SK-N-MC (cell line): Measurements from ENCODE around the gene IGSF9B.

Experiments used
- DNase-seq: peaks from one replicate; pipeline ENCODE4 v3.0.0-alpha.2; 2011; ENCODE audit warnings: low read depth, low spot score
- H3K27ac ChIP-seq: fragments of 200-600 bp; sonication (generic); 2 replicates; pipeline ENCODE4 v1.5.1; 2016; ENCODE audit warnings: mixed run types
- H3K36me3 ChIP-seq: fragments of 200-600 bp; sonication (generic); 2 replicates; pipeline ENCODE4 v1.6.1; 2017; ENCODE audit warnings: antibody characterized with exemption, low read length, mixed read lengths; ENCODE audit not compliant: insufficient read depth
- H3K4me3 ChIP-seq: fragments of 200-600 bp; sonication (generic); 2 replicates; pipeline ENCODE4 v1.5.1; 2016
- H3K9ac ChIP-seq: fragments of 200-600 bp; sonication (generic); 2 replicates; pipeline ENCODE4 v1.8.0; 2017; ENCODE audit warnings: mixed run types, mixed read lengths; ENCODE audit not compliant: insufficient read length
- H3K9me3 ChIP-seq: fragments of 200-600 bp; sonication (generic); 2 replicates; pipeline ENCODE4 v1.6.1; 2017; ENCODE audit warnings: low read depth, mild to moderate bottlenecking, antibody characterized with exemption, low read length, moderate library complexity, mixed read lengths
- EZH2 ChIP-seq: fragments of 200-600 bp; sonication (generic); IDR thresholded peaks from one replicate; pipeline ENCODE4 v1.6.1; 2017; ENCODE audit warnings: antibody characterized with exemption
- FOXP2 ChIP-seq: optimal IDR thresholded peaks from 2 replicates; pipeline ENCODE3; 2011; ENCODE audit warnings: mild to moderate bottlenecking, moderate library complexity; ENCODE audit not compliant: insufficient read depth; ENCODE audit errors: extremely low read length, control extremely low read depth
- POLR2AphosphoS5 ChIP-seq: IDR thresholded peaks from 2 replicates; pipeline ENCODE4 v1.6.1; 2012; ENCODE audit warnings: mild to moderate bottlenecking, low read depth, low read length, borderline replicate concordance

IGSF9B gene

DNA sequence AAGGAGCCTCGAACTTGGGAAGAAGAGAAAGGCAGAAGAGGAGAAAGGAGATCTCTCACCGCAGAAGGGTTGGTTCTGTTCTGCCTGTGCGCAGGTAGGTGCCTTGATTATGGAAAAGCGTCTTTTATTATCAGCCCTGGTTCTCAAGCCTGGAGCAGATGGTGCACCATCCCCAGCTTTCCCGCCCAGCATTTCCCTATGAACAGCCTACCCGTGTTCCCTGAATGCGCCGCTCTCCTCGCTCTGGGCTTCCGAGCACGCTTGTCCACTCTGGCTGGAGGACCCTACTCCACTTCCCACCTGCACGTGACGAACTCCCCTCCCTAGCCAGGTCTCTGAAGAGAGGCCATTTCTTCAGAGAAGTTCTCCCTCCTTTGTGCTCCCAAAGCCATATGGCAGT, 15.2 kb downstream of the IGSF9B start:
- no peak for TF ChIP-seq POLR2AphosphoS5
- no peak for TF ChIP-seq FOXP2
- no peak for TF ChIP-seq EZH2
- H3K27ac ChIP-seq: no peak overlapping the region
- no peak overlapping the region for H3K4me3 ChIP-seq
- H3K9me3 ChIP-seq: no peaks in the 10 kb centered on the region
- H3K36me3 ChIP-seq: no peaks in the 10 kb centered on the region
- no peak overlapping the region for H3K9ac ChIP-seq
- DNase-seq: no peak

DNA sequence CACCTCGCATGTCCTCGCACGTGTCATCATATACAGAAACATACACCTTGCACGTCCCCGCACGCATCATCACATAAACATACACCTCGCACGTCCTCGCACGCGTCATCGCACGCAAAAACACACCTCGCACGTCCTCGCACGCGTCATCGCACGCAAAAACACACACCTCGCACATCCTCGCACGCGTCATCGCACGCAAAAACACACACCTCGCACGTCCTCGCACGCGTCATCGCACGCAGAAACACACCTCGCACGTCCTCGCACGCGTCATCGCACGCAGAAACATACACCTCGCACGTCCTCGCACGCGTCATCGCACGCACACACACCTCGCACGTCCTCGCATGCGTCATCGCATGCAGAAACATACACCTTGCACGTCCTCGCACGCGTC, 16.7 kb downstream of the IGSF9B start:
- Histone ChIP-seq H3K9ac (no peak overlapping the region), H3K4me3 (no peak overlapping the region), H3K27ac (no peak overlapping the region), H3K9me3 (no peaks in the 10 kb centered on the region), H3K36me3 (no peaks in the 10 kb centered on the region)
- no peak for DNase-seq
- TF ChIP-seq EZH2 (no peak), POLR2AphosphoS5 (no peak), FOXP2 (no peak)

DNA sequence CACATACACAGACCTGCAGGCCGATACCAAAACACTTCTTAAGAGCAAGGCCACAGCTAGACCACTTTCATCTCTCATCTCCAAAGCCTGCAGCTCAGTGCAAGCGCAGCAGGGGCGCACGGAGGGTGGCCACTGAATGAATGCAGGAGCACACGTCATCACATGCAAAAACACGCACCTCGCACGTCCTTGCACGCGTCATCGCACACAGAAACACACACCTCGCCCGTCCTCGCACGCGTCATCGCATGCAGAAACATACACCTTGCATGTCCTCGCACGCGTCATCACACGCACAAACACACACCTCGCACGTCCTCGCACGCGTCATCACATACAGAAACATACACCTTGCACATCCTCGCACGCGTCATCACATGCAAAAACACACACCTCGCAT, 17.2 kb downstream of the IGSF9B start:
- H3K36me3 ChIP-seq: no peaks in the 10 kb centered on the region
- no peak overlapping the region for H3K4me3 ChIP-seq
- TF ChIP-seq FOXP2 (no peak), EZH2 (no peak), POLR2AphosphoS5 (no peak)
- no peak overlapping the region for H3K9ac ChIP-seq
- H3K9me3 ChIP-seq: no peaks in the 10 kb centered on the region
- no peak for DNase-seq
- no peak overlapping the region for H3K27ac ChIP-seq

DNA sequence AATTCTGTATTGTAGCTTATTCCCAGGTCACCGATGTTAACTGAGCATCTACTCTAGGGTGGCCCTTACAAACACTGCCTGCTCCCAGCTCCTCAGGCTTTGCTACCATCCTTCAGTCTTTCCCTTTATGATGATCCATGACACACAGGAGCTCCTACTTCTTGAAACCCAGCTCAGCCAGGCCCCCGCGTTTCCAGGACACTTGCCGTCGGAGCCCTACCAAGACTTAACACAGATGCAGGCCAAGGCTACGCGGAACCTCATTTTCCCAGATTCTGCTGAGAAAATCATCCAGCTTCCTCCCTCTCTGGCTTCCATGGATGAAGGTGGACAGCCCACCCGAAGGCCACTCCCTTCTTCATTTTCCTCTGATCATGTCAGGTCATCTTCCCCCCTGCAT, 18.6 kb downstream of the IGSF9B start:
- no peak for TF ChIP-seq POLR2AphosphoS5
- no peak for TF ChIP-seq FOXP2
- no peak for TF ChIP-seq EZH2
- Histone ChIP-seq H3K9me3 (no peaks in the 10 kb centered on the region), H3K9ac (no peak overlapping the region), H3K4me3 (no peak overlapping the region), H3K27ac (no peak overlapping the region), H3K36me3 (no peaks in the 10 kb centered on the region)
- no peak for DNase-seq

GRCh38 chr11:133937468-133937867, 19.3 kb downstream of the IGSF9B start:
- no peak overlapping the region for H3K4me3 ChIP-seq
- no peaks in the 10 kb centered on the region for H3K9me3 ChIP-seq
- H3K9ac ChIP-seq: no peak overlapping the region
- H3K27ac ChIP-seq: no peak overlapping the region
- DNase-seq: no peak
- no peaks in the 10 kb centered on the region for H3K36me3 ChIP-seq
- TF ChIP-seq EZH2 (no peak), POLR2AphosphoS5 (no peak), FOXP2 (no peak)

DNA sequence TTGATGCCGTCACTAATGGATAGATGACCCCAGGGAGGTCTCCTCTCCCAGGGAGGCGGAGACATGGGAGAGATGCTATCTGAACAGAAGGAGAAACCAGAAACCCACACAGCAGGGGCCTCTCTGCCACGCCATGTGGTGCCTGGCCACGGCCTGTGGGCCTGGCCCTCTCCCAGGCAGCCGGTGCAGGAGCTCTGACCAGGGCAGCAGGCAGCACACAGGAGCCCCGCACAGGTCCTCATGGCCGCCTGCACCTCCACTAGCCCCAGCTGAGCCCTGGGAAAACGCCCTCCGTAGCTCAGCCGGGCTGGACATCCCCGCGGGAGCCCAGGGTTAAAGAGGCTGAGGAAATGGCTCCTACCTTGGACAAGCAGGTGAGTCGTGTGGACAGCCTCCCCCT, 19.8 kb downstream of the IGSF9B start:
- Histone ChIP-seq H3K36me3 (no peaks in the 10 kb centered on the region), H3K4me3 (no peak overlapping the region), H3K27ac (no peak overlapping the region), H3K9ac (no peak overlapping the region), H3K9me3 (no peaks in the 10 kb centered on the region)
- DNase-seq: no peak
- TF ChIP-seq POLR2AphosphoS5 (no peak), FOXP2 (no peak), EZH2 (no peak)

DNA sequence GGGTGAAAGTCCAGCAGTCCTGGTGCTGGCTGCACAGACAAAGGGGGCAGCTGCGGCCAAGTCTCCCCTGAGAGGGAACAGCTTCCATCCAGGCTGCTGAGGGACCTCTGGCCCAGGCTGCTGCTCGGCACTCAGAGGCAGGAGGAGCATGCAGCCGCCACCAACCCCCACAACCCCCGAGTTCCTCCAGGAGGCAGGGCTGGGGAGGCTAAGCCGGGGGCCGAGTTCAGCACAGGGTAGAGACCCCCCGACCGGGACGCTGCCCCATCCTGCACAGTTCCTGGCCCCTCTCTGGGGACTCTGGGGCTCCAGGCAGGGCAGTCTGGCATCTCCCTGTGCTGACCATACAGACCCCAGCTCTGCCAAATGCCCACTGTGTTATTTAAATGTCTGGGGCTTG, 20.2 kb downstream of the IGSF9B start:
- TF ChIP-seq EZH2: no peak
- TF ChIP-seq POLR2AphosphoS5: no peak
- TF ChIP-seq FOXP2: no peak
- Histone ChIP-seq H3K9ac (no peak overlapping the region), H3K4me3 (no peak overlapping the region), H3K27ac (no peak overlapping the region), H3K9me3 (no peaks in the 10 kb centered on the region), H3K36me3 (no peaks in the 10 kb centered on the region)
- DNase-seq: no peak

DNA sequence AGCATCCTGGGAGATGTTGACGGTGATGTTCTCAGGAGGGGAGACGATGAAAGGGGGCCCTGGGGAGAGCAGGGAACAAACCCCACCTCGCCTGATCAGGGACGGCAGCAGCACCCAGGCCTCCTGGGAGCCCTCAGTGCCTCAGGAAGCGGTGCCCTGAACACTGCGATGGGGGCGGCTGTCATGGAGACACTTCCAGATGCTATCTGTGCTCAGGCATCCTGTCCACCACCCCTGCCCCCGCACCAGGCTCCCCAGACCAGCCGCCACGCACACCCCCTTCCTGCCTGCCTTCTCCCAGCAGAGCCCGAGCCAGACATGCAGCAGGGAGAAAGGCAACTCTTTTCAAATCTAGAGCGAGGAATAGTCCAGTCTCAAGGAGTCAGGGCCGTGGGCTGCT, 20.6 kb downstream of the IGSF9B start:
- H3K36me3 ChIP-seq: no peaks in the 10 kb centered on the region
- no peak overlapping the region for H3K4me3 ChIP-seq
- TF ChIP-seq POLR2AphosphoS5 (no peak), FOXP2 (no peak), EZH2 (no peak)

DNA sequence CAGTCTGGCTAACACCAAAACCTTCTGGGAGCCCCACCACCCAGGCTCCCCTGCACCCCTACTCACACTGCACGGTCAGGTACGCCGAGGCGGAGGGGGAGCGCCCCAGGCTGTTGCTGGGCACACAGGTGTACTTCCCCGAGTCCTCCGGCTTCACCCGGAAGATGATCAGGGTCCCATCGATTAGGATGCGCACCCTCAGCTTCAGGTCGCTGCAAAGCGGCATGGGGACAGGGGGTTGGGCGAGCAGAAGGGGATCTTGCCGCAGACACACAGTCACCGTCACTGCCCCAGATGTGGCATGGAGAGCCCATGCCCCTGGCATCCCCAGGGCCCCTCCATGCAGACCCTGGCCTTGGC, 21.2 kb downstream of the IGSF9B start:
- TF ChIP-seq POLR2AphosphoS5 (no peak), EZH2 (no peak), FOXP2 (no peak)
- no peak for DNase-seq
- Histone ChIP-seq H3K9ac (no peak overlapping the region), H3K9me3 (no peaks in the 10 kb centered on the region), H3K36me3 (no peaks in the 10 kb centered on the region), H3K27ac (no peak overlapping the region), H3K4me3 (no peak overlapping the region)

More for the DNA sequence above, 20.6 kb downstream of the IGSF9B start:
- no peak overlapping the region for H3K9ac ChIP-seq
- DNase-seq: no peak
- H3K9me3 ChIP-seq: no peaks in the 10 kb centered on the region
- no peak overlapping the region for H3K27ac ChIP-seq
